Sigmoid colon (tissue), 4 donors: ENCODE results near the gene ALG2.

Source experiments
- POLR2A ChIP-seq, 2 donors: fragments of 450-650 bp; IDR thresholded peaks; one replicate each; pipeline ENCODE4 v1.6.1; 2016; ENCODE audit warnings: antibody characterized with exemption in 2 of 2, mild to moderate bottlenecking in 2 of 2, moderate library complexity in 2 of 2
- POLR2AphosphoS5 ChIP-seq, 4 donors: sonication (generic); formaldehyde crosslinking; IDR thresholded peaks; one replicate each; pipeline ENCODE4 v1.6.1; 2017; ENCODE audit warnings: antibody characterized with exemption in 4 of 4
- TF ChIP-seq, protein P1 (sequence below), 4 experiments: fragments of 450-650 bp in 3 of 4; fragments of 200-600 bp in 1 of 4; IDR thresholded peaks; one replicate each; pipeline ENCODE4 v1.5.1; 2016 to 2019; ENCODE audit warnings: antibody characterized with exemption in 4 of 4, mild to moderate bottlenecking in 3 of 4, moderate library complexity in 2 of 4

DNA sequence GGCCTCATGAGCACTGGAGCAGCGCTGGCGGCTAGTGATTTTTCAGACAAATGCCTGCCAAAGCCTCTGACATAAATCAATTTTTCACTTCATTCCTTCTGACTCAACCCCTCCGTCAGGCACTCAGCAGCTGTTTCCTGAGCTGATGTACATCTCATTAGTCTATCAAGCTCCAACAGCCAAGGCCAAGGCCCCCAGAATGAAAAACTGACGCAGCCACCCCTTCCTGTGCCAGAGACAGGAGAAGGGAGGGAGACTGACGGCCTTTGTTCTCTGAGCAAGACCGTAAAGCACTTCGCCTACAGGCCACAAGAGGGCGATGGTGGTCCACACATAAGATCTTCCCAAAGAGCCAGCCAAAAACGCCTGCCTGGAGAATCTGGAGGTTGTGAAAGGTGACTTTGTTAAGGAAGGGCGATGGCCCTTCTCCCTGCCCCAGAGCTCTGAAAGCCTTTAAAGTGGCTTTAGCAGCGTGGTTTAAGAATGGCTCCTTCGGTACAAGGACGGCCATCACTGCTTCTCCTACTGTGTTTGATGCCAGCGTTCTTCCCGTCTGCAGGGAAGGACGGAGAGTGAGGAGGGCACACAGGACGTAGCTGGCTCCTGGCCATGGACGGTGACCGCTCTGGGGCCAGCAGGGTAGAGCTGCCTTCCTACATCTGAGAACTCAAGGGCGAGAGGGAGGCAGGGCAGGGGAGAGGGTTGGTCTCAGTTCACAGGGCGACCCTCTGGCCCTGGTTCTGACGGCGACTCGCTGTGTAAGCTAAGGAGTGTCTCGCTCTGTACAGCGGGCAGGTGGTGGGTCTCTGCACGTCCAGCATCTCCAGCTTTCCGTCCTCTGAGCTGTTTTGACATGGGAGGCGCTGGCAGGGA, 37.0 kb downstream of the ALG2 start:
- TF ChIP-seq POLR2A (IDR thresholded peaks at IDR 0.05) = no peak
- TF ChIP-seq, protein P1, sequence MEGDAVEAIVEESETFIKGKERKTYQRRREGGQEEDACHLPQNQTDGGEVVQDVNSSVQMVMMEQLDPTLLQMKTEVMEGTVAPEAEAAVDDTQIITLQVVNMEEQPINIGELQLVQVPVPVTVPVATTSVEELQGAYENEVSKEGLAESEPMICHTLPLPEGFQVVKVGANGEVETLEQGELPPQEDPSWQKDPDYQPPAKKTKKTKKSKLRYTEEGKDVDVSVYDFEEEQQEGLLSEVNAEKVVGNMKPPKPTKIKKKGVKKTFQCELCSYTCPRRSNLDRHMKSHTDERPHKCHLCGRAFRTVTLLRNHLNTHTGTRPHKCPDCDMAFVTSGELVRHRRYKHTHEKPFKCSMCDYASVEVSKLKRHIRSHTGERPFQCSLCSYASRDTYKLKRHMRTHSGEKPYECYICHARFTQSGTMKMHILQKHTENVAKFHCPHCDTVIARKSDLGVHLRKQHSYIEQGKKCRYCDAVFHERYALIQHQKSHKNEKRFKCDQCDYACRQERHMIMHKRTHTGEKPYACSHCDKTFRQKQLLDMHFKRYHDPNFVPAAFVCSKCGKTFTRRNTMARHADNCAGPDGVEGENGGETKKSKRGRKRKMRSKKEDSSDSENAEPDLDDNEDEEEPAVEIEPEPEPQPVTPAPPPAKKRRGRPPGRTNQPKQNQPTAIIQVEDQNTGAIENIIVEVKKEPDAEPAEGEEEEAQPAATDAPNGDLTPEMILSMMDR (IDR thresholded peaks at IDR 0.05) = peak; percentile 77 to 93 (median 84)
- peak in 1 of 4 donors; percentile 40 for TF ChIP-seq POLR2AphosphoS5 (IDR thresholded peaks at IDR 0.05)
